Left lobe of liver (tissue), 2 donors: ENCODE measurements around the gene TRIM69. TPM values are rescaled to one million over a fixed set of nuclear protein-coding genes. Genes with fewer than 3 reads are reported as not detected.
A peak's percentile ranks its signal among the peaks of the same experiment; 100 is the strongest.
"Not testable (repeated sequence)": the region's sequence is repeated elsewhere in the genome, so short reads cannot be mapped to it uniquely, and the experiment has no call there.

ENCODE experiments used
- ATAC-seq: fragments of 200-7000 bp; cut with Tn5 transposase; one replicate; pipeline ENCODE4 v1.9.1; 2020; ENCODE audit warnings: mild to moderate bottlenecking, moderate library complexity
- DNase-seq: peaks from one replicate; pipeline ENCODE4 v3.0.0-alpha.2; 2020; ENCODE audit warnings: low spot score
- total RNA-seq: library from RNA; stranded (reverse); gene quantifications from one replicate; pipeline ENCODE4 v1.2.1, GENCODE V29; 2021
- donor health status: DM: no; HTN: no; CAD: no; lungs with moderate emphysema.
- donor health status: DM: no; HTN: yes; CAD: no.

The TRIM69 gene
- total RNA-seq, 1 donor from 2014 or later = 5.2 TPM

DNA sequence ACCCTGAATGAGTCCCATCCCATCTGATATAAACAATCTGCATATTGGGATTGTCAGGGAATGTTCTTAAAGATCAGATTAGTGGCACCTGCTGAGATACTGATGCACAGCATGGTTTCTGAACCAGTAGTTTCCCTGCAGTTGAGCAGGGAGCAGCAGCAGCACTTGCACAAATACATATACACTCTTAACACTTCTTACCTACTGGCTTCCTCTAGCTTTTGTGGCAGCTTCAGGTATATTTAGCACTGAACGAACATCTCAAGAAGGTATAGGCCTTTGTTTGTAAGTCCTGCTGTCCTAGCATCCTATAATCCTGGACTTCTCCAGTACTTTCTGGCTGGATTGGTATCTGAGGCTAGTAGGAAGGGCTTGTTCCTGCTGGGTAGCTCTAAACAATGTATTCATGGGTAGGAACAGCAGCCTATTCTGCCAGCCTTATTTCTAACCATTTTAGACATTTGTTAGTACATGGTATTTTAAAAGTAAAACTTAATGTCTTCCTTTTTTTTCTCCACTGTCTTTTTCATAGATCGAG, 20.5 kb upstream of the TRIM69 start:
- no peak for ATAC-seq
- DNase-seq = no peak

DNA sequence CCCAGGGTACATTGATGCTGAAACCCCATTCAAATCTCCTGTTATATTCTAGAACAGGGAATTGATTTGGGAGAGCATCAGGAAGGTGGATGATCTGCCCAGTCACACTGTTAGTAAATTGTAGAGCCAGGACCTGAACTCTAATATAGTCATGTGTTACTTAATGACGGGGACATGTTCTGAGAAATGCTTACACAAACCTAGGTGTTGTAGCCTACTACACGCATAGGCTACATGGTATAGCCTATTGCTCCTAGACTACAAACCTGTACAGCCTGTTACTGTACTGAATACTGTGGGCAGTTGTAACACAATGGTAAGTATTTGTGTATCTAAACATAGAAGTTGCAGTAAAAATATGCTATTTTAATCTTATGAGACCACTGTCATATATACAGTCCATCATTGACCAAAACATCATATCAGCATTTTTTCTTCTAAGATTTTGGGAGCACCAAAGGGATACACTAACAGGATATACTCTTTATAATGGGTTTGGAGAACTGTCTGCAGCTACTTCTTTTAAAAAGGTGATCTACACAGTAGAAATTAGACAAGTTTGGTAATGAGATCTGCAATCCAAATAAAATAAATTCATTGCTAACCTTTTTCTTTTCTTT, 19.2 kb upstream of the TRIM69 start:
- ATAC-seq = no peak
- DNase-seq = no peak

DNA sequence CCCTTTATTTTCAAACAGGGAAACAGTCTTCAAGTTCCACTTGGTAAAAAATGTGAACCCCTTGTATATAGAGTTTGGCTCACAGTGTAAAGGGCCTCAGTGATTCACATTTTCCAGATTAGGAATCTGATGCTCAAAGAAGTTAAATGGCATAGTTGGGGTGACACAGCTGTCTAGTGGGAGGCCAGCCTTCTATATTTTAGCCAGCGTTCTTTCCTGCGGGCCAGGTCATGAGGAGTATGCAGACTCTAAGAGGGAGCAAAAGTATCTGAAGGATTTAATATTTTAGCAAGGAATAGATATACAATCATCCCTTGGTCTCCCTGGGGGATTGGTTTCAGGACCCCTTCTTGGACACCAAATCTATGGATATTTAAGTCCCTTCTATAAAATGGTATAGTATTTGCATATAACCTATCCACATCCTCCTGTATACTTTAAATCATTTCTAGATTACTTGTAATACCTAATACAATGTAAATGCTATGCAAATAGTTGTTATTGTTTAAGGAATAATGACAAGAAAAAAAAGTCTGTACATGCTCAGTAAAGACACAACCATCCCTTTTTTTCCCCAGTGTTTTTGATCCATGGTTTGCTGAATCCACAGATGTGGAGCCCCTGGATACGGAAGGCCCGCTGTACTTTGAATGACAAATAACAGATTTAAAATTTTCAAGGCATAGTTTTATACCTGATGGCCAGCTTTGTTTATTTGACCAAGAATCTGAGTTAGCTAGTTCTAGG, 18.0 kb upstream of the TRIM69 start:
- DNase-seq (no peak), ATAC-seq (no peak)

DNA sequence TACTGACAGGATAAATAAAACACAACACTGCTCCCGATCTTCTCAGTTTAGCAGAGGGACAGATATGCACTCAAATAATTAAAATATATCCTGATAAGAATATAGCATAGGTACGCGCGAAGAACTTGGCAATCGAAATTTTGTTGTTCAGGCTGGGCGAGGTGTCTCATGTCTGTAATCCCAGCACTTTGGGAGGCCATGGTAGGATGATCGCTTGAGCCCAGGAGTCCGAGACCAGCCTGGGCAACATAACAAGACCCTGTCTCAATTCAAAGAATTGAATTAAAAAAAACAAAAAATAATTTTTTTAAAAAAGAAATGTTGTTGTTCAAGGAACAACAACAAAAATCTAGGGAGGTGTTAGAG, 17.4 kb upstream of the TRIM69 start:
- DNase-seq (no peak), ATAC-seq (no peak)

DNA sequence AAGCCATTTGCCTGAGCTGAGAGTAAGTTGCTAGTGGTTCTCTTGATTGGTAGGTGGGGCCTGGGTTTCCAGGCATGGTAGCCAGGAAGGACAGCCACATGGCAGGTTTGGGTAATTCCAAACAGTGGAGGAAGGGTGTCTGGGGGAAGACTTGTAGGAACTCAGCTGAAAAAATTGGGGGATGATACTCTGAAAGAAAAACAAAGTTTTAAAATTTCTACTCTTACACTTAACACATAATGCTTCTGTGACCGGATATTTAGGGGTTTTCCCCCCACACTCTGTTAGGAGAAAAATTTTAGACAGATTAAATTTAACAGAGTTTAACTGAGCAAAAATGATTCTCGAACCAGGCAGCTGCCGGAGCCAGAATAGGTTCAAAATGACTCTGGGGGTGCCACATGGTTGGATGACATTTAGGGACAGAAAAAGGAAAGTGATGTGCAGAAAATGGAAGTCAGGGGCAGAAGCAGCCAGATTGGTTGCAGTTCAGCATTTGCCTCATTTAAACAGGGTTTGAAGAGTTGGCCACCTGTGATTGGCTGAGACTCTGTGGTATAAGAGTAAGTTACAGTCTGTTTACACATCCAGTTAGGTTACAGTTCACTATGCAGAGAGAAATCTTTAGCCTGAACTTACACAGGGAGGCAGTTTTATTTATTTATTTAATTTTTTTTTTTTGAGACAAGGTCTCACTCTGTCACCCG, 16.9 kb upstream of the TRIM69 start:
- ATAC-seq = peak; percentile 58
- no peak for DNase-seq

DNA sequence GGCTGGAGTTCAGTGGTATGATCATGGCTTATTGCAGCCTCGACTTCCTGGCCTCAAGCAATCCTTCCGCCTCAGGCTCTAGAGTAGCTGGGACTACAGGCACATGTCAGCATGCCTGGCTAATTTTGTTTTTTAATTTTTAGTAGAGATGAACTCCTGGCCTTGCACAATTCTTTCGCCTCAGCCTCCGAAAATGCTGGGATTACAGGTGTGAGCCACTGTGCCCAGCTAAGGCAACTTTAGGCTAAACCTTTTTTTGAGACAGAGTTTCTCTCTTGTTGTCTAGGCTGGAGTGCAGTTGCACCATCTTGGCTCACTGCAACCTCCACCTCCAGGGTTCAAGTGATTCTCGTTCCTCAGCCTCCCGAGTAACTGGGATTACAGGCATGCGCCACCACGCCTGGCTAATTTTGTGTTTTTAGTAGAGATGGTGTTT, 16.3 kb upstream of the TRIM69 start:
- not testable (repeated sequence) for ATAC-seq

DNA sequence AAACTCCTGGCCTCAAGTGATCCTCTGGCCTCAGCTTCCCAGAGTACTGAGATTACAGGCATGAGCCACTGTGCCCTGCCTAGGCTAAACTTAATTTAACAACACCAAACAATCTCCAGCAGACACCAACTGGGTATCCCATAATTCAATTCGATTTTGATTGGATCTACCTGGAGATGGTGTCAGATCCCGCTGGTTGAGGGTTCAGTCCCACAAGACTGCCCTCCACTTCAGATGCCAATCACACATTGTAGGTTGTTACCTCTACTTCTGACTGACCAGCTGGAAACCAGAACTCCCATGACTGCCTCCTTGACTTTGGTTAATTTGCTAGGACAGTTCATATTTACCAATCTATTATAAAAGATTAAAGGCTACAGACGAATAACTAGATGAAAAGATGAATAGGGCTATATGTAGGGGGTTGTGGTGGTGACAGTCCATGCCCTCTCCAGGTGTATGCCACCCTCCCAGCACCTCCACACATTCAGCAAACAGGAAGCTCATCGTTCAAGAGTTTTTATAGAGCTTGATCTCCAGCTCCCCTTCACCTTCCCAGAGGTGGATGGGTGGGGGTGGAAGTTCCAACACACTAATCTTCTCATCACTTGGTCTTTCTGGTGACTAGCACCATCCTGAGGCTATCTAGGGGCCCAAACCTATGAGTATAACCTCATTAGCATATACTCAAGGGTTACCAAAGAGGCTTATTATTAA, 15.7 kb upstream of the TRIM69 start:
- ATAC-seq (peak; percentile 10), DNase-seq (no peak)

More for the DNA sequence above, 16.3 kb upstream of the TRIM69 start:
- DNase-seq = not testable (repeated sequence)

DNA sequence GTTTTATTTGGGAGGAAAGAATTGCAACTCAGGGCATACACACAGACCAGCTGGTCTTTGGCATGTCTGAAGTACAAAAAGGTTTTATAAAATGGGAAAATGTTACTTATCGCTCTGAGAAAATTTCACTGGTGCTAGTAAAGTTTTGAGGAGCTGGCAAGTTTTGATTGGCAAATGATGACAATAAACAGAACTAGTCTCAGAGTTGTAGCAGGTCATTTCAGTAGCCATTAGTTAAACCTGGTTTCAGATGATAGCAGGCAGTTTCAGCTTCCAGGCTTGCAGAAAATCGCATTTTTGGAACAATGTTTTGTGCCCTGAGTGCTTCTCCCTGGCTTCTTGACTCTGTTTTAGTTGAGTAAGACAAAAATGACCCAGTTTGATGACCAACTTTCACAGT, 14.3 kb upstream of the TRIM69 start:
- ATAC-seq = no peak

DNA sequence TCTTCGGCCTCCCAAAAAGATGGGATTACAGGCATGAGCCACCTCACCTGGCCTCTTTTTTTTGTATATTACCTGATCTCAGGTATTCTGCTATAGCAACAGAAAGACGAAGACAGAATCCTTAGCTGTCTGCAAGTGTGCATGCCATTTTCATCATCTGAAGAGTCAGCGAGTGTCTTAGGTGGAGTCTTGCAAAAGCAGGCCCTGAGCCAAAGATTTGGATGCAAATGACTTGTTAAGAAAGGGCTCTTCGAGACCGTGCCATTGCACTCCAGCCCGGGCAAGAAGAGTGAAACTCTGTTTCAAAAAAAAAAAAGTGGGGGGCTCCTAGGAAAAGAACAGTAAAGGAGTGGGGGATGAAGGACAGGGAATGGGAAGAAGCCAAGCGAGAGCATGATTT, 10.2 kb upstream of the TRIM69 start:
- no peak for ATAC-seq
- DNase-seq = no peak

More for the DNA sequence above, 14.3 kb upstream of the TRIM69 start:
- DNase-seq = no peak

DNA sequence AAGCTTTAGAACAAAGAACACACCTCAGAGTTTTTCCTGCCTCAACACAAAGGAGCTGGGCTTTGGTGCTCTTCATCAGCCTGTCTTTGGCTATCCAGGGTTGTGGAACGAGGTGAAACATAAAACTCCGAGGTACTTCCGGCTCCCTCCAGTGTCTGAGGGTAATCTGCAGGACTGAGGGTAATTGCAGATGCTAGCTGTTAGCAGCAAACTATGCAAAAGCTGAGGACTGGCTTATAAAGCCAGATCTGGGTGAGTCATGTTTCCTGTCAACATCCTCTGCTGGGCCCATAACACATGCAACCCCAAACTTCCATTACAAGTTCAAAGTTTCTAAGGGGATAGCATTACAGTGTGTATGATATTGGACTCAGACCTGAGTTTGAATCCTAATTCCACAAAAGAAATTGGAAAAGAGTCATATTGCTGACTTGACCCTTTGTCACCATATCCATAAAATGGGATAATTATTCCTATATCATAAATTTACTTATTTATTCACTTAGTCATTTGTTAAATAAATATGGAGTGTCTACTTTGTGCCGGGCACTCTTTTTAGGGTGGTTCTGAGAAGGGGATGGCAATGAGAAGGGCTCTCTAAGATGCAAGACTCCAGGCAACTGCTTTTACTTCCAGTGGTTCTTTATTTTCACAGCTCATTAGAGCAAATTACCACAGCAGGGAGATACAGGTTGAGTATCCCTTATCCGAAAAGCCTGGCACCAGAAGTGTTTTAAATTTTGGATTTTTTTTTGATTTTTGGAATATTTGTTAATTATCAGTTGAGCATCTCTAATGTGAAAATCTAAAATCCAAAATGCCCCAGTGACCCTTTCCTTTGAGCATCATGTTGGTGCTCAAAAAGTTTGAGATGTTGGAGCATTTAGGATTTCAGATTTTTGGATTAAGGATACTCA, 9.5 kb upstream of the TRIM69 start:
- DNase-seq (no peak), ATAC-seq (peak; percentile 3)

DNA sequence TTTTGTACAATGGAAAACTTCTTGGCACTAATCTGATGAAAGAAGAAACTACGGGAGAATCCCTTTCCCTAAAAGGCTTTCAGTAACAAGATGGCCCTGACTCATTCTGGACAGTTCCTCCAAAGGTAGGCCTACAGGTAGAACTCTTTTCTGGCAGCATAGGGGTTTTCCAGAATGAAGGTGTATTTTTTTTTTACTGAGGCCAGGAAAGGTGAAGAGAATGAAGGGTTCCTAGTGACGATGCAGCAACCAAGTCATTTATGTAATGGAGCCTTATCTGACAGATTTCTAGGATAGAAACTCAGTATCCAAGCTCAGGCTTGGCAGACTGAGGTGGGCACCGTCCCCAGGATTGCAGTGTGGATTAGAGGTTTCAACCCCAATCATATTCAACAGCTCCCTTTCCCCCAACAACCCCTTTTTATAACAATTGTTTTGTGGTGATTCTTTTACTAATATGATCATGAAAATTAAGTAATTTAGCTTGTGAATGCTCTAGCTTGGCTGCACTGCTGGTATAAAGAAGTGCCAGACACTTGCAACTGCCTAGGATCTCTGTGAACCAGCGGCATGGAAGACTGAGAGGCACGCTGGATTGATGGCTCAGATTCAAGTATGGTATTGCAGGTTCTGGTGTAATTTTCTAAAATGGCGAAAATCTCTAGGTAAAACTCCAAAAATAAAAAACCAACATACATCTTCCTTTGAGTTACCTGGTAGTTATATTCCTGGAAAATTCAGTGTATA, 8.7 kb upstream of the TRIM69 start:
- ATAC-seq = no peak
- DNase-seq = no peak

DNA sequence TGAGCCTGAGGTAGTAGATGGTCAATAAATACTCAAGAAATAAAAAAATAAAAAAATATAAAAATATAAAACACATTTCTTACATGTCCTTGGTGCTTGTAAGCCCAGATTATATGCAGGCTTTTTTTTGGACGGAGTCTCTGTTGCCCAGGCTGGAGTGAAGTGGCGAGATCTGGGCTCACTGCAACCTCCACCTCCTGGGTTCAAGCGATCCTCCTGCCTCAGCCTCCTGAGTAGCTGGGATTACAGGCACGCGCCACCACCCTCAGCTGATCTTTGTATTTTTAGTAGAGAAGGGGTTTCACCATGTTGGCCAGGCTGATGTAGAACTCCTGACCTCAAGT, 8.1 kb upstream of the TRIM69 start:
- ATAC-seq, DNase-seq: not testable (repeated sequence)

DNA sequence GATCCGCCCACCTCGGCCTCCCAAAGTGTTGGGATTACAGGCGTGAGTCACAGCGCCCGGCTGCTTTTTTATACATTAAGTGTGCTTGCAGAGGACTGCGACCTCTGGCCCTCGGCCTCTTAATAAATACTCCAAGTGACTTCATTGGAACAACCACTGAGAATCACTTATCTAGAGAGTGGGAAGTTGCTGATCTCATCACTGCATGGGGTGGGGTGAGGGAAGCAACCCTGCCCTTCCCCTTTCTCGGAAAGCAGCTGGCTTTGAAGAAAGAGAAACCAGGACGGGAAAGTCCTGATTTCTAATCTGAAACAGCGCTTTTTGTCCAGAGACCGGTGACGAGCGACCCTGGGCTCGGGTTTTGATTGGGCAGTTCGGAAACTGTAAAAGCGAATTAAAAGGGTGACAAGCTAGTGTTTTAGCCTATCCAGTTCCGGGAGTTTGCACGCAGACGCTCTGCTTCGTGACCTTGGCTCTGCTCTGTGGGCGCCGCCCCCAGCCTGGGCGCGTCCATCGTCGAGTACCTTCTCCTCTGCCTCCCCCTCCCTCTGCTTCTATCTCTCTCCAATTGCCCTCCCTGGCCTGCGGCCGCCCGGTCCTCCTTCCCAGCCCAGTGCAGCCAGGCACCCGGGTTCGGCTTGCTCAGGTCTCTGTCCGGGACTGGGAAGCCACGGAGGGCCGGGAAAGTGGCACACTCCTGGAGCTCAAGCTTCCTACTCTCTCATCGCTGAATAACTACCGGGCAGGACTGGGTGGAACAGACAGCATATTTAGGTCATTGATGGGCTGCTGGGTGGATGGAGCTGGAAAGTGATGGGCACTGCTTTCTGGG, 7.5 kb upstream of the TRIM69 start:
- peak; percentile 97 for DNase-seq
- ATAC-seq = peak; percentile 96

DNA sequence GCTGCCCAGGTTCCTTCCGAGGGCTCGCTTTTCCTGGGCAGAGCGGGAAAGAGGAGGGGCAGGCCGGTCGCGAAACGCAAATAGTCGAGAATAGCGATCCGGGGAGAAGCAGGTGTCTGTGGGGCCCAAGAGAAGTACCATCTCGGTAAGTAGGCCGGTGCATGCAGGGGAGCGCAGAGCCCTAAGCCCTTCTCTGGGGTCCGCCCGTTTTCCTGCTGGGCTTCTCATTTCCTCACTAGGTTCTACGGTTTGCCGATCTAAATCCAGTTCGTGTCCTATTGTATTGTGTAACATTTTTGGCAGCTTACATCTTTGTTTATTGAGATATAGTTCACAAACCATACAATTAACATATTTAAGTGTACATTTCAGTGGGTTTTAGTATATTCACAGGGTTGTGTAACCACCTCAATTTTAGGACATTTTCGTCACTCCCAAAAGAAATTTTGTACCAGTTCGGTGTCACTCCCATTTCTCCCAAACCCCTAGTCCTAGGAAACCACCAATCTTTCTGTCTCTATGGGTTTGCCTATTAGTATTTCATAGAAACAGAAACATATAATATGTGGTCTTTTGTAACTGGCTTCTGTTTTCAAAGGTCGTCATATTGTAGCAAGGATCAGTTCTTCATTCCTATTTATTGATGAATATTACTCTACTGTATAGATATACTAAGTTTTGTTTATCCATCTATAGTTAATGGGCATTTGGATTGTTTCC, 6.8 kb upstream of the TRIM69 start:
- no peak for DNase-seq
- peak; percentile 35 for ATAC-seq

DNA sequence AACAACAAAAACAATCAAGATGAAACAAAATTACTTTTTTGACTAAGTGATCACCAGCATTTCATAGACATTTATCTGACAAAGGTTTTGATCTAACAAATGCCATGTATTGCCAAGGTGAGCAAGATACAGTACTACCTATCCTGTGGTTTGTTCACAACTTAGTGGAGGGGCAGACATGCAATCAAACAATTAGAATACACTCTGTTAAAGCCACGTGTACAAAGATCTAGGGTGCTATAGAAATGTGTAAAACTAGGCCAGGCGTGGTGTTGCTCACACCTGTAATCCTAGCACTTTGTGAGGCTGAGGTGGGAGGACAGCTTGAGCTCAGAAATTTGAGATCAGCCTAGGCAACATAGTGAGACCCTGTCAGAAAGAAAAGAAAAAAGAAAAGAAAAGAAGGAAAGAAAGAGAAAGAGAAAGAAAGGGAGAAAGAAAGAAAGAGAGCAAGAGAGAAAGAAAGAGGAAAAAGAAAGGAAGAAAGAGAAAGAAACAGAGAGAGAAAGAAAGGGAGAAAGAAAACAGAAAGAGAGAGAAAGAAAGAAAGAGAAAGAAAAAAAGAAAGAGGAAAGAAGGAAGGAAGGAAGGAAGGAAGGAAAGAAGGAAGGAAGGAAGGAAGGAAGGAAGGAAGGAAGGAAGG, 1.4 kb upstream of the TRIM69 start:
- no peak for DNase-seq
- no peak for ATAC-seq

DNA sequence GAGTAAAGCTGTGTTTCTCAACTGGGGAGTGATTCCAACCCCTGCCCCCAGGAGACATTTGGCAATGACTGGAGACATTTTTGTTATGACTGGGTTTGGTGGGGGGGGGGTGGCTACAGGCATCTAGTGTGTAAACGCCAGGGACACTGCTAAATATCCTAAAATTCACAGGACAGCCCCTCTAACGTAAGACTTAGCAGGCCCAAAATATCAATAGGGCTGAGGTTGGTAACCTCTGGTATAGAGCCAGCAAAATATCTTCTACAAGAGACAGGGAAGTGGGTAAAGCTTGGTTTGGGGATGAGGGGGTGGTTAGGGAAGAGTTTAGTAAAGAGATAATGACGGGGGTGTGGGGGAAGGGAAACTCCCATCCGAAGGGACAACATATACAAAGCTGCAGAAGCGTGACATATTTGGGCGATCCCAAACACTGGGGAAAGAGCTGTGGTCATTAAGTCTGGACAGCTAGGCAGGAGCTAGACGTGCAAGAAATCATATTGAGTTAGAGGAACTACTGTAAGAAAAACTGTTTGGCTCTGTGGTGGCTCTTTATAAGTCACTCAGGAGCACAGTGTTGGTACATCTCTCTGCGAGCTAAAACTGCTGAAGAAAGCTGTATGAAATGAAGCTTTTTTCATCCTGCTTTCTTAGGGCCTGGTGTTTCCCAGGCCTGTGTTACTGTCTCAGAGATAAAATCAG, 697 bp upstream of the TRIM69 start:
- ATAC-seq = peak; percentile 13
- DNase-seq = no peak
